Naive thymus-derived CD4-positive, alpha-beta T cell (primary cell): ENCODE data around the gene ITPR1. TPM values are rescaled to one million over a fixed set of nuclear protein-coding genes. Genes with fewer than 3 reads are reported as not detected.

Experiments used
- ATAC-seq: fragments of 150-1000 bp; cut with Tn5 transposase; 2 replicates; pipeline ENCODE4 v1.10.0; 2021; ENCODE audit warnings: mild to moderate bottlenecking, moderate library complexity
- CTCF ChIA-PET: fragments of 350-600 bp; sonication (Branson Sonifier 250); formaldehyde crosslinking; loops from one replicate; lab custom pipeline; 2021; ENCODE audit warnings: antibody characterized with exemption; lab: Charles Lee
- POLR2A ChIA-PET: fragments of 350-600 bp; sonication (Branson Sonifier 250); formaldehyde crosslinking; loops from one replicate; lab custom pipeline; 2021; ENCODE audit warnings: antibody characterized with exemption, inconsistent platforms; lab: Charles Lee
- DNase-seq, 9 donors: peaks; one replicate each; pipeline versions ENCODE4 v3.0.0 to v3.0.0-alpha.2; 2020 to 2022; ENCODE audit warnings: mixed read lengths in 1 of 9
- H3K27ac ChIP-seq: one replicate; pipeline ENCODE4 v1.7.0; 2013; ENCODE audit warnings: mild to moderate bottlenecking, low read depth, low read length, moderate library complexity
- H3K27me3 ChIP-seq, 2 donors: one replicate each; pipeline ENCODE4 v1.7.0; 2013; ENCODE audit warnings: low read length in 2 of 2, mild to moderate bottlenecking in 2 of 2, moderate library complexity in 2 of 2; ENCODE audit not compliant: control insufficient read depth in 2 of 2, insufficient read depth in 2 of 2
- H3K36me3 ChIP-seq, 3 experiments: 1 replicate in 2 of 3; 2 replicates in 1 of 3; pipeline ENCODE4 v1.7.0; 2013; ENCODE audit warnings: low read length in 3 of 3, mild to moderate bottlenecking in 3 of 3, moderate library complexity in 1 of 3; ENCODE audit not compliant: insufficient read depth in 3 of 3, control insufficient read depth in 2 of 3
- H3K4me1 ChIP-seq, 2 donors: one replicate each; pipeline ENCODE4 v1.7.0; 2013; ENCODE audit warnings: low read length in 2 of 2, mild to moderate bottlenecking in 2 of 2, moderate library complexity in 1 of 2; ENCODE audit not compliant: control insufficient read depth in 2 of 2, insufficient read depth in 2 of 2
- H3K4me3 ChIP-seq: 2 replicates; pipeline ENCODE4 v1.7.0; 2013; ENCODE audit warnings: mild to moderate bottlenecking, low read length
- H3K9me3 ChIP-seq, 3 experiments: 1 replicate in 2 of 3; 2 replicates in 1 of 3; pipeline ENCODE4 v1.7.0; 2013; ENCODE audit warnings: low read length in 3 of 3; ENCODE audit not compliant: control insufficient read depth in 2 of 3
- H3K27ac Mint-ChIP-seq, 9 donors: one replicate each; pipeline ENCODE4 v1.8.0; 2020 to 2022; ENCODE audit warnings: mixed read lengths in 9 of 9, mild to moderate bottlenecking in 8 of 9, moderate library complexity in 5 of 9, inconsistent platforms in 2 of 9
- H3K27me3 Mint-ChIP-seq, 5 donors: one replicate each; pipeline ENCODE4 v1.8.0; 2021 to 2022; ENCODE audit warnings: mixed read lengths in 5 of 5, mild to moderate bottlenecking in 1 of 5
- H3K36me3 Mint-ChIP-seq, 5 donors: one replicate each; pipeline ENCODE4 v1.8.0; 2020 to 2022; ENCODE audit warnings: mixed read lengths in 5 of 5, mild to moderate bottlenecking in 3 of 5, inconsistent platforms in 1 of 5
- H3K4me1 Mint-ChIP-seq, 7 donors: one replicate each; pipeline ENCODE4 v1.8.0; 2020 to 2022; ENCODE audit warnings: mixed read lengths in 7 of 7, mild to moderate bottlenecking in 3 of 7, inconsistent platforms in 1 of 7
- H3K4me3 Mint-ChIP-seq, 10 donors: one replicate each; pipeline ENCODE4 v1.8.0; 2020 to 2022; ENCODE audit warnings: mild to moderate bottlenecking in 10 of 10, mixed read lengths in 10 of 10, moderate library complexity in 6 of 10, inconsistent platforms in 2 of 10
- H3K9me3 Mint-ChIP-seq, 11 donors: one replicate each; pipeline ENCODE4 v1.8.0; 2020 to 2022; ENCODE audit warnings: mixed read lengths in 11 of 11, mild to moderate bottlenecking in 4 of 11, inconsistent platforms in 1 of 11, moderate library complexity in 1 of 11
- intact Hi-C, 2 donors: fragments of 100-400 bp; cut with micrococcal nuclease; formaldehyde crosslinking; loops; one replicate each; pipeline ENCODE4 v1.15.1; 2023
- polyA plus RNA-seq, 2 donors: library from polyadenylated mRNA; unstranded; fragments of 300-500 nt; fragmentation: Illumina TruSeq; gene quantifications; one replicate each; pipeline ENCODE4 v1.2.3, GENCODE V29; 2021
- total RNA-seq, 6 experiments: library from RNA in 5 of 6; stranded (reverse) in 5 of 6; gene quantifications; 1 replicate in 5 of 6; 2 replicates in 1 of 6; pipeline ENCODE4 v1.2.3 and lab custom pipeline; 2021 to 2026

ITPR1 gene
- total and polyA plus RNA-seq, 7 experiments from 2014 or later = 15.1 to 118 (median 83.8) TPM

DNA sequence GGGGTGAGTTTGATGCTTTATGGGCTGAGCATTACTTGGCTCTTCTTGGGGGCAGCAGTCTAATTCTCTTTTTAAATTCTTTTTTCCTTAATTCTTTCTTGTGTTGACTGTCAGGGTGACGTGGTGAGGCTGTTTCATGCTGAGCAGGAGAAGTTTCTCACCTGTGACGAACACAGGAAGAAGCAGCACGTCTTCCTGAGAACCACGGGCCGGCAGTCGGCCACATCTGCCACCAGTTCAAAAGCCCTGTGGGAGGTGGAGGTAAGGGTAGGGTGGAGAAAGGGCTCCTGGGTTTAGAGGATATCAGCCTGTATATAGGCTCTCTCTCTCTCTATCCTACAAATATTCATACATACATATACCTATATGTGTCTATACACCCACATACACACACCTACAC, 152.3 kb downstream of the ITPR1 start:
- H3K27me3 ChIP-seq = no peaks in the 10 kb centered on the region
- H3K4me1 Mint-ChIP-seq = peaks cover 0 to 20% (median 12%) of the 10 kb centered on the region in 7 donors
- no peak overlapping the region for H3K27ac ChIP-seq
- intact Hi-C loops = no loop called here
- peaks cover 21 to 85% (median 53%) of the 10 kb centered on the region in 5 donors for H3K36me3 Mint-ChIP-seq
- H3K36me3 ChIP-seq = peaks cover 0 to 63% (median 8%) of the 10 kb centered on the region in 3 experiments
- ChIA-PET CTCF (no interaction called here), POLR2A (no interaction called here)
- peak; percentile 48 for ATAC-seq
- H3K27ac Mint-ChIP-seq = peak overlapping the region in 5 of 9 donors; percentile 28 to 82 (median 65)
- H3K9me3 Mint-ChIP-seq = peaks cover 0 to 9% (median 0%) of the 10 kb centered on the region in 11 donors
- H3K4me3 Mint-ChIP-seq = peak overlapping the region in 1 of 10 donors; percentile 33
- H3K4me1 ChIP-seq = no peaks in the 10 kb centered on the region
- peak in 6 of 9 donors; percentile 9 to 31 (median 26) for DNase-seq
- no peak overlapping the region for H3K4me3 ChIP-seq
- no peaks in the 10 kb centered on the region for H3K9me3 ChIP-seq
- H3K27me3 Mint-ChIP-seq = no peaks in the 10 kb centered on the region

DNA sequence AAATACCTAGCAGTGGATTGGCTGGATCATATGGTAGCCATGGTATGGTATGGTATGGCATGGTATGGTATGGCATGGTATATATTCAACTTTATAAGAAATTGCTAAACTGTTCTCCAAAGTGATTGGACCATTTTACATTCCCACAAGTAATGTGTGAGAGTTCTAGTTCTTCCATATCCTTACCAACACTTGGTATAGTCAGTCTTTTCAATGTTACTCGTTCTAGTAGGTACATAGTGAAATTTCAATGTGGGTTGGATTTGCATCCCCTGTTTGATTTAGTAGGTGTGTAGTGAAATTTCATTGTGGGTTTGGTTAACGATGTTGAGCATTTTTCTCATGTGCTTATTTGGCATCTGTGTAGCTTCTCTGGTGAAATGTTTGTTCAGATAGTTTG, 154.3 kb downstream of the ITPR1 start:
- Histone ChIP-seq H3K36me3 (peaks cover 0 to 61% (median 8%) of the 10 kb centered on the region in 3 experiments), H3K4me3 (no peak overlapping the region), H3K27me3 (no peaks in the 10 kb centered on the region), H3K4me1 (no peaks in the 10 kb centered on the region), H3K27ac (no peak overlapping the region), H3K9me3 (no peaks in the 10 kb centered on the region)
- Mint-ChIP-seq H3K4me3 (no peak overlapping the region), H3K27me3 (no peaks in the 10 kb centered on the region), H3K36me3 (peaks cover 20 to 88% (median 60%) of the 10 kb centered on the region in 5 donors), H3K4me1 (peaks cover 0 to 20% (median 12%) of the 10 kb centered on the region in 7 donors), H3K27ac (no peak overlapping the region), H3K9me3 (peaks cover 0 to 9% (median 0%) of the 10 kb centered on the region in 11 donors)
- POLR2A ChIA-PET = no interaction called here
- CTCF ChIA-PET = no interaction called here
- ATAC-seq = no peak
- intact Hi-C loops = no loop called here
- no peak for DNase-seq

DNA sequence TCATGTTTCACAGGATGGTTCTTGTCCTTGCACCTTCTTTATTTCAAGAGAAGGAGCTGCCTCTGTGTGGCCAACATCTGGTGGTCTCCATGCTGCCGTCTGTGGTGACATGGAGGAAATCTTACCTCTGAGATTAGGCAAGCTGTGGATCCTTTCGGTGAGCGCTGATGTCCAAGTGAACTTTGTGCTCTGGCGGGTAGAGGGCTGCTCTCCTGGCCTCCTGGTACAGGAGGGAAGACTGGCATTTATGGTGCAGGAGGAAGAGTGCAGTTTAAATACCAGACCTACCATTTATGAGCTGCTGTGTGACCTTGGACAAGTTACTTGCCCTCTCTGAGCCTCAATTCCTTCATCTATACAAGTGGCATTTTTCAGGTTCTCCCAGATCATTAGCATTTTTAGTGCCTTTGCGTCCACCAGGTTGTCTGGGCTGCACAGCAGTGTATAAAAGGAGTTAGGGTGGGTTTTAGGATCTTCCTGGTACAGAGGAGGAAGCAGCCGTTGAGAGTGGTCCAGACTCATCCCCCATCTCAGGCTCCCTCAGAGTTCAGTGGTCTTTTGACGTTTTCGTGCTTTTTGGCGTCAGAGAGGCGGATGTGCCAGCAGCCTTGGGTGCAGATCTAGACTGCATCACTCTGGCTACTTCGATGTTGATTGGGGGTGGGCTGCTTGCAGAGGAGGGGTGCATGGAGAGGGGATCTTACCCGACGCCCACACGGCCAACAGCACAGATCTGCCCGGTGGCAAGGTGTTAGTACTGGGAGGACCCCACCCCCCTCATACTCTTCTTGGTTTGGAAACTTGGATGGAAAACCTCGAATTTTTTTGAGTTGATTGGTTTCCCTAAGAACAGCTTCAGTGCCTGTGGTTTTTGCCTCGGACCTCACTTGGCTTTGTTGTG, 162.2 kb downstream of the ITPR1 start:
- Histone ChIP-seq H3K27me3 (no peaks in the 10 kb centered on the region), H3K9me3 (no peaks in the 10 kb centered on the region), H3K27ac (no peak overlapping the region), H3K4me1 (no peaks in the 10 kb centered on the region), H3K4me3 (no peak overlapping the region), H3K36me3 (peaks cover 4 to 77% (median 20%) of the 10 kb centered on the region in 3 experiments)
- POLR2A ChIA-PET = no interaction called here
- Mint-ChIP-seq H3K27me3 (no peaks in the 10 kb centered on the region), H3K36me3 (peaks cover 15 to 78% (median 48%) of the 10 kb centered on the region in 5 donors), H3K4me3 (no peak overlapping the region), H3K27ac (no peak overlapping the region), H3K9me3 (peaks cover 0 to 2% (median 0%) of the 10 kb centered on the region in 11 donors), H3K4me1 (no peaks in the 10 kb centered on the region)
- no peak for DNase-seq
- CTCF ChIA-PET = interaction anchor here (1.0 kb wide), 1 partner anchor 304 kb away, joined by 3 read pairs; no protein-coding TSS in a partner anchor
- intact Hi-C loops = loop anchor here in 1 of 2 donors (1.0 kb wide), 1 partner anchor 402 kb away; no protein-coding TSS in a partner anchor
- no peak for ATAC-seq

DNA sequence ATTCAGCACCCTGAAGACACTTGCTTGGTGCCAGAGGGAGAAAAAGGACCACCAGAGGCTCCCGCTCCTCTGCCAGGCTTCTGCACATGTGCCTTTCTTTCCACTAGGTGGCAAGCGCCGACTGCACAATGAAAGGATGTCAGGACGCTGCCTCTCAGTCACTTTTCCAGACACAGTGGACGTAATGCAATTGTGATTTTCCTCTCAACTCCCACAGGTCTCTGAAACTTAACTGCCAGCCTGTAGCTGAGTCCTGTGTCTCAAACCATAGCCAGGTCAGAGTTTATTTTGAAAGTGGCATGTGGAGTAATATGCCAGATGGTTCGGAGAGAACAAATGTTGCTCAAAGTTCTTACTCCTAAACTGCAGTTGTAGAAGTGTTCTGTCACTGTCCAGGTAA, 162.9 kb downstream of the ITPR1 start:
- DNase-seq = no peak
- no peak overlapping the region for H3K4me3 Mint-ChIP-seq

DNA sequence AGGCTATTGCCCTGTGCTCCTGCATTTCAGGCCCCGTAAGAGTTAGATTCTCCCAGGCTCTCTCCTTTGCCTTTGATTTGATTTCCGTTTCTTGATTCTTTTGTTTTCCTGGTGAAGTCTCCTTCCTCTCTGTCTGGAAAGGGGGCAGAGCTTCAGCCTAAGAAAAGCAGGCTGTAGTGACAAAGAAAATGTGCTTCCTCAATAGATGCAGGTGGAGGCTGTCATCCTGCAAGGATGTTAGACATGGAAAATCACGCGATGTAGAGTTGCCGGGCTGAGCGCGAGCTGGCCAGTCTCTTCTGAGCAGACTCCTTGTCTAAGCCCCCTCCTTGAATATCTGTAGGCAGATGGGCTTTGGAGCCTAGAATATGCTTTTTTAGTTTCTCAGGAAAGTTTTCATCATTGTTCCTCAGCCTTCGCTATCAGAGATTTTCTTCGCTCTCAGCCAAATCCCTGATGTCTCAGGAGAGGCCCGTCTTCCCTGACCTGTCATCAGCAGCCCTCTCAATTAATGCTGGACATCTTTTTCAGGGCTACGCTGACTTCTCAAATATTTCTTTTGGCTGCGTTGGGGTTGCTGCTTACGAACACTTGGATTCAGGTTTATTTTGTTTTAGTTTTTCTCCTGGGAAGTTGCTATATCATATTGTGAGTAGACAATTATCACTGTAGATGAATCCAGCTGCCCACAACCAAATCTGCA, 163.6 kb downstream of the ITPR1 start:
- ChIA-PET POLR2A (interaction anchor here (0.7 kb wide), 1 partner anchor 23 kb away, joined by 3 read pairs; no protein-coding TSS in a partner anchor), CTCF (no interaction called here)
- H3K4me3 Mint-ChIP-seq = no peak overlapping the region
- no peaks in the 10 kb centered on the region for H3K27me3 ChIP-seq
- peak overlapping the region in 1 of 9 donors; percentile 20 for H3K27ac Mint-ChIP-seq
- H3K36me3 ChIP-seq = peaks cover 4 to 76% (median 20%) of the 10 kb centered on the region in 3 experiments
- H3K9me3 ChIP-seq = no peaks in the 10 kb centered on the region
- no peaks in the 10 kb centered on the region for H3K4me1 ChIP-seq
- H3K9me3 Mint-ChIP-seq = no peaks in the 10 kb centered on the region
- DNase-seq (no peak), ATAC-seq (no peak)
- no peaks in the 10 kb centered on the region for H3K27me3 Mint-ChIP-seq
- H3K4me3 ChIP-seq = no peak overlapping the region
- H3K27ac ChIP-seq = no peak overlapping the region
- no peaks in the 10 kb centered on the region for H3K4me1 Mint-ChIP-seq
- intact Hi-C loops = loop anchor here in 1 of 2 donors (1.0 kb wide), 1 partner anchor 401 kb away; no protein-coding TSS in a partner anchor
- H3K36me3 Mint-ChIP-seq = peaks cover 12 to 71% (median 35%) of the 10 kb centered on the region in 5 donors

More for the DNA sequence above, 162.9 kb downstream of the ITPR1 start:
- H3K27me3 ChIP-seq = no peaks in the 10 kb centered on the region
- Mint-ChIP-seq H3K36me3 (peaks cover 12 to 71% (median 41%) of the 10 kb centered on the region in 5 donors), H3K27me3 (no peaks in the 10 kb centered on the region), H3K27ac (no peak overlapping the region), H3K4me1 (no peaks in the 10 kb centered on the region), H3K9me3 (no peaks in the 10 kb centered on the region)
- no peaks in the 10 kb centered on the region for H3K4me1 ChIP-seq
- intact Hi-C loops = loop anchor here in 1 of 2 donors (1.0 kb wide), 1 partner anchor 401 kb away; no protein-coding TSS in a partner anchor
- H3K4me3 ChIP-seq = no peak overlapping the region
- CTCF ChIA-PET = no interaction called here
- H3K9me3 ChIP-seq = no peaks in the 10 kb centered on the region
- no peak overlapping the region for H3K27ac ChIP-seq
- ATAC-seq = no peak
- POLR2A ChIA-PET = no interaction called here
- H3K36me3 ChIP-seq = peaks cover 4 to 79% (median 20%) of the 10 kb centered on the region in 3 experiments

DNA sequence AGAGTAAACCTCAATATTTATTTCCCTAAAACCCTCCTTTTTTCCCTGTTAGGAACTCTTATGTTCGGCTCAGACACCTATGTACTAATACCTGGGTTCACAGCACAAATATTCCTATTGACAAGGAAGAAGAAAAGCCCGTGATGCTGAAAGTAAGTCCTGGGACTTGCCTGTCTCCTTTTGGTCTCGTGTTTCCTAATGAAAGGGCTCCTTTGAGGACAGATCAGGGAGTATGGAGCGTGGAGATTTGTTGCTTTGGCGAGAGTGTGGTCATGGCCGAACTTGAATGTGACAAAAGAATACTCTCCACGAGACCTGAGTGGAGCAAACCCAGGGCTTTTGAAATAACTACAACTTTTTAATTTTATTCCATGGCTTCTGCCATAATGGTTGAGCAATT, 167.8 kb downstream of the ITPR1 start:
- Mint-ChIP-seq H3K4me1 (peaks cover 0 to 2% (median 0%) of the 10 kb centered on the region in 7 donors), H3K27me3 (no peaks in the 10 kb centered on the region), H3K9me3 (no peaks in the 10 kb centered on the region), H3K27ac (peak overlapping the region in 1 of 9 donors; percentile 43), H3K36me3 (peaks cover 12 to 64% (median 26%) of the 10 kb centered on the region in 5 donors), H3K4me3 (no peak overlapping the region)
- Histone ChIP-seq H3K9me3 (no peaks in the 10 kb centered on the region), H3K36me3 (peaks cover 4 to 75% (median 18%) of the 10 kb centered on the region in 3 experiments), H3K4me1 (no peaks in the 10 kb centered on the region), H3K27ac (no peak overlapping the region), H3K4me3 (no peak overlapping the region), H3K27me3 (no peaks in the 10 kb centered on the region)
- intact Hi-C loops = no loop called here
- no peak for DNase-seq
- ChIA-PET POLR2A (no interaction called here), CTCF (no interaction called here)
- no peak for ATAC-seq
